Measurements from ENCODE around the gene TIMM44.
"Not testable (repeated sequence)": the region's sequence is repeated elsewhere in the genome, so short reads cannot be mapped to it uniquely, and the experiment has no call there.

TIMM44 gene

GRCh38 chr19:7977021-7977722 lies 33.7 kb upstream of the TIMM44 start:
- DNase-seq (ENCODE audit: low read depth, low spot score) = no peak

- no peak for DNase-seq (ENCODE audit: low read depth, low spot score)
Observed at GRCh38 chr19:7976461-7976860, 33.0 kb upstream of the TIMM44 start.

GRCh38 chr19:7975037-7975436 lies 31.6 kb upstream of the TIMM44 start:
- DNase-seq (ENCODE audit: low read depth, low spot score) = no peak

GRCh38 chr19:7973883-7974282 lies 30.4 kb upstream of the TIMM44 start:
- DNase-seq (ENCODE audit: low read depth, low spot score) = no peak

GRCh38 chr19:7971553-7972520 lies 28.4 kb upstream of the TIMM44 start:
- DNase-seq (ENCODE audit: low read depth, low spot score) = no peak

GRCh38 chr19:7970716-7971448 lies 27.4 kb upstream of the TIMM44 start:
- DNase-seq (ENCODE audit: low read depth, low spot score) = no peak

GRCh38 chr19:7969555-7969939 lies 26.1 kb upstream of the TIMM44 start:
- no peak for DNase-seq (ENCODE audit: low read depth, low spot score)

- DNase-seq (ENCODE audit: low read depth, low spot score) = no peak
Observed at GRCh38 chr19:7968796-7969554, 25.5 kb upstream of the TIMM44 start.

- DNase-seq (ENCODE audit: low read depth, low spot score) = no peak
Observed at GRCh38 chr19:7968008-7968795, 24.7 kb upstream of the TIMM44 start.

GRCh38 chr19:7965921-7966665 lies 22.6 kb upstream of the TIMM44 start:
- no peak for DNase-seq (ENCODE audit: low read depth, low spot score)

- DNase-seq (ENCODE audit: low read depth, low spot score) = no peak
Observed at GRCh38 chr19:7965259-7965841, 21.9 kb upstream of the TIMM44 start.

GRCh38 chr19:7963566-7963965 lies 20.1 kb upstream of the TIMM44 start:
- DNase-seq (ENCODE audit: low read depth, low spot score) = no peak

GRCh38 chr19:7962644-7963268 lies 19.3 kb upstream of the TIMM44 start:
- DNase-seq (ENCODE audit: low read depth, low spot score) = no peak

- no peak for DNase-seq (ENCODE audit: low read depth, low spot score)
Observed at GRCh38 chr19:7961920-7962626, 18.6 kb upstream of the TIMM44 start.

- not testable (repeated sequence) for DNase-seq (ENCODE audit: low read depth, low spot score)
Observed at GRCh38 chr19:7961082-7961481, 17.6 kb upstream of the TIMM44 start.

GRCh38 chr19:7959211-7959610 lies 15.7 kb upstream of the TIMM44 start:
- no peak for DNase-seq (ENCODE audit: low read depth, low spot score)

GRCh38 chr19:7955696-7956095 lies 12.2 kb upstream of the TIMM44 start:
- no peak for DNase-seq (ENCODE audit: low read depth, low spot score)

- no peak for DNase-seq (ENCODE audit: low read depth, low spot score)
Observed at GRCh38 chr19:7953576-7953975, 10.1 kb upstream of the TIMM44 start.

Measured in iPS DF 19.7 (cell line).